Psoas muscle (tissue), 8 donors: ENCODE measurements around the gene RBM5. TPM values are rescaled to one million over a fixed set of nuclear protein-coding genes. Genes with fewer than 3 reads are reported as not detected.

Experiments used
- ATAC-seq, 4 donors: fragments of 200-7000 bp; cut with Tn5 transposase; one replicate each; pipeline ENCODE4 v1.9.1; 2020; ENCODE audit warnings: moderate library complexity in 3 of 4, mild to moderate bottlenecking in 2 of 4
- DNase-seq, 2 donors: peaks; one replicate each; pipeline ENCODE4 v3.0.0-alpha.2; 2020
- H3K27ac ChIP-seq: fragments of 200-600 bp; one replicate; pipeline ENCODE4 v1.8.0; 2022
- H3K27me3 ChIP-seq, 3 donors: fragments of 200-600 bp in 1 of 3; one replicate each; pipeline versions ENCODE4 v1.6.1 to v1.8.0; 2013 to 2022; ENCODE audit warnings: low read length in 2 of 3, mild to moderate bottlenecking in 2 of 3, moderate library complexity in 1 of 3; ENCODE audit not compliant: insufficient read depth in 3 of 3
- H3K36me3 ChIP-seq, 2 donors: fragments of 200-600 bp in 1 of 2; one replicate each; pipeline versions ENCODE4 v1.6.1 to v1.8.0; 2013 to 2022; ENCODE audit warnings: low read depth in 1 of 2, mild to moderate bottlenecking in 1 of 2, moderate library complexity in 1 of 2; ENCODE audit not compliant: insufficient read depth in 1 of 2
- H3K4me1 ChIP-seq: fragments of 200-600 bp; one replicate; pipeline ENCODE4 v1.8.0; 2022
- H3K4me3 ChIP-seq: fragments of 200-600 bp; one replicate; pipeline ENCODE4 v1.8.0; 2022; ENCODE audit warnings: mild to moderate bottlenecking
- H3K9me3 ChIP-seq: fragments of 200-600 bp; one replicate; pipeline ENCODE4 v1.8.0; 2022
- WGBS, 3 donors: extraction: QIAGEN DNeasy Blood & Tissue Kit; methylation state at CpG; one replicate each; pipeline versions ENCODE4 v1.1.6 to v1.1.7; 2013; 5-methylcytosine and 5-hydroxymethylcytosine counted together
- intact Hi-C, 2 donors: fragments of 100-400 bp; cut with DNase I; formaldehyde crosslinking; loops; one replicate each; pipeline versions ENCODE4 v1.11.0 to v1.14.2; 2022
- polyA plus RNA-seq, 3 donors: library from polyadenylated mRNA; stranded (reverse); fragments of 200-250 nt; gene quantifications; one replicate each; pipeline ENCODE4 v1.2.3, GENCODE V29; 2013
- total RNA-seq, 4 donors: library from RNA; stranded (reverse); fragmentation: NEBNext Ultra II Directional in 2 of 4; extraction: Animal tissue kit (Norgen Biotek cat#: 25700) in 2 of 4; gene quantifications; one replicate each; pipeline versions ENCODE4 v1.2.1 to v1.2.4, GENCODE V29; 2021 to 2023
- TF ChIP-seq, protein P1 (sequence below): fragments of 200-600 bp; IDR thresholded peaks from one replicate; pipeline ENCODE4 v1.8.0; 2022; ENCODE audit warnings: antibody characterized with exemption
- donor health status: healthy with polysubstance abuse.
- donor health status: DM: no; HTN: no; CAD: no; lungs with moderate emphysema.
- donor health status: Bipolar disorder and iron deficiency.
- donor health status: healthy.
- donor health status: DM: yes; HTN: yes; CAD: no.
- donor health status: DM: no; HTN: no; CAD: no.
- donor health status: DM: no; HTN: no; CAD: no.
- donor health status: DM: yes; HTN: yes; CAD: no.

The RBM5 gene
- total and polyA plus RNA-seq, 7 donors: 30.7 to 61.4 (median 35.6) TPM

- ATAC-seq (no peak), DNase-seq (no peak)
- H3K9me3 ChIP-seq: no peaks in the 10 kb centered on the region
- TF ChIP-seq, protein P1, sequence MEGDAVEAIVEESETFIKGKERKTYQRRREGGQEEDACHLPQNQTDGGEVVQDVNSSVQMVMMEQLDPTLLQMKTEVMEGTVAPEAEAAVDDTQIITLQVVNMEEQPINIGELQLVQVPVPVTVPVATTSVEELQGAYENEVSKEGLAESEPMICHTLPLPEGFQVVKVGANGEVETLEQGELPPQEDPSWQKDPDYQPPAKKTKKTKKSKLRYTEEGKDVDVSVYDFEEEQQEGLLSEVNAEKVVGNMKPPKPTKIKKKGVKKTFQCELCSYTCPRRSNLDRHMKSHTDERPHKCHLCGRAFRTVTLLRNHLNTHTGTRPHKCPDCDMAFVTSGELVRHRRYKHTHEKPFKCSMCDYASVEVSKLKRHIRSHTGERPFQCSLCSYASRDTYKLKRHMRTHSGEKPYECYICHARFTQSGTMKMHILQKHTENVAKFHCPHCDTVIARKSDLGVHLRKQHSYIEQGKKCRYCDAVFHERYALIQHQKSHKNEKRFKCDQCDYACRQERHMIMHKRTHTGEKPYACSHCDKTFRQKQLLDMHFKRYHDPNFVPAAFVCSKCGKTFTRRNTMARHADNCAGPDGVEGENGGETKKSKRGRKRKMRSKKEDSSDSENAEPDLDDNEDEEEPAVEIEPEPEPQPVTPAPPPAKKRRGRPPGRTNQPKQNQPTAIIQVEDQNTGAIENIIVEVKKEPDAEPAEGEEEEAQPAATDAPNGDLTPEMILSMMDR: no peak
- no peaks in the 10 kb centered on the region for H3K27me3 ChIP-seq
- H3K4me1 ChIP-seq: peaks cover 44% of the 10 kb centered on the region
- H3K27ac ChIP-seq: peak overlapping the region; percentile 55
- WGBS, 3 donors: 59 to 62% (median 61%) methylated on average over 6 to 7 of the region's 7 CpGs
- intact Hi-C loops: no loop called here
- H3K4me3 ChIP-seq: no peak overlapping the region
- peaks cover 0 to 9% of the 10 kb centered on the region in 2 donors for H3K36me3 ChIP-seq
Measured at GRCh38 chr3:50160561-50160983, 71.9 kb downstream of the RBM5 start.

DNA sequence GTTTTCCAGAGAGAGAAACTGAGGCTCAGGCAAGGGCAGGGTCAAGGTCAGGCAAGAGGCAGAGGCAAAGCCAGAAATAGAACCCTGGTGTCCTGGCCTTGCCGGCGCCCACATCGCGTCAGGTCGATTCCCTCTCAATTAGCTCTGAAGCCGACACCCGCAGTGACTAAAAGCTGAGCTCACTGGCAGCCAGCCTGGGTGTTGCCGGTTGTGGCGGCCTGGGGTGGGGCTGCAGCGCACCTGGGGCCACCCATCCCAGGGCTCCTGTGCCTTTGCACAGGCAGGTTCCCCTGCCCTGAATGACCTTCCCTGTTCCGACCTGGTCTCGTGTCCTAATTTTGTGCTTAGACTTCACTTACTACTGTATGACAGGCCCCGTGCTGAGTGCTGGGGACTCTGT, 72.6 kb downstream of the RBM5 start:
- TF ChIP-seq, protein P1: no peak
- 54 to 61% (median 60%) methylated on average over 13 of the region's 13 CpGs for WGBS, 3 donors
- Histone ChIP-seq H3K9me3 (no peaks in the 10 kb centered on the region), H3K27me3 (no peaks in the 10 kb centered on the region), H3K27ac (peak overlapping the region; percentile 55), H3K4me1 (peaks cover 44% of the 10 kb centered on the region), H3K4me3 (peak overlapping the region; percentile 2), H3K36me3 (peaks cover 0 to 9% of the 10 kb centered on the region in 2 donors)
- intact Hi-C loops: no loop called here
- DNase-seq: no peak
- ATAC-seq: no peak

GRCh38 chr3:50162034-50162883, 73.5 kb downstream of the RBM5 start:
- H3K4me1 ChIP-seq: peaks cover 49% of the 10 kb centered on the region
- peaks cover 0 to 9% of the 10 kb centered on the region in 2 donors for H3K36me3 ChIP-seq
- WGBS, 3 donors: 81 to 90% (median 87%) methylated on average over 5 of the region's 5 CpGs
- intact Hi-C loops: no loop called here
- no peak overlapping the region for H3K4me3 ChIP-seq
- no peak for ATAC-seq
- H3K27me3 ChIP-seq: no peaks in the 10 kb centered on the region
- peak overlapping the region; percentile 65 for H3K27ac ChIP-seq
- TF ChIP-seq, protein P1: no peak
- H3K9me3 ChIP-seq: no peaks in the 10 kb centered on the region
- no peak for DNase-seq

DNA sequence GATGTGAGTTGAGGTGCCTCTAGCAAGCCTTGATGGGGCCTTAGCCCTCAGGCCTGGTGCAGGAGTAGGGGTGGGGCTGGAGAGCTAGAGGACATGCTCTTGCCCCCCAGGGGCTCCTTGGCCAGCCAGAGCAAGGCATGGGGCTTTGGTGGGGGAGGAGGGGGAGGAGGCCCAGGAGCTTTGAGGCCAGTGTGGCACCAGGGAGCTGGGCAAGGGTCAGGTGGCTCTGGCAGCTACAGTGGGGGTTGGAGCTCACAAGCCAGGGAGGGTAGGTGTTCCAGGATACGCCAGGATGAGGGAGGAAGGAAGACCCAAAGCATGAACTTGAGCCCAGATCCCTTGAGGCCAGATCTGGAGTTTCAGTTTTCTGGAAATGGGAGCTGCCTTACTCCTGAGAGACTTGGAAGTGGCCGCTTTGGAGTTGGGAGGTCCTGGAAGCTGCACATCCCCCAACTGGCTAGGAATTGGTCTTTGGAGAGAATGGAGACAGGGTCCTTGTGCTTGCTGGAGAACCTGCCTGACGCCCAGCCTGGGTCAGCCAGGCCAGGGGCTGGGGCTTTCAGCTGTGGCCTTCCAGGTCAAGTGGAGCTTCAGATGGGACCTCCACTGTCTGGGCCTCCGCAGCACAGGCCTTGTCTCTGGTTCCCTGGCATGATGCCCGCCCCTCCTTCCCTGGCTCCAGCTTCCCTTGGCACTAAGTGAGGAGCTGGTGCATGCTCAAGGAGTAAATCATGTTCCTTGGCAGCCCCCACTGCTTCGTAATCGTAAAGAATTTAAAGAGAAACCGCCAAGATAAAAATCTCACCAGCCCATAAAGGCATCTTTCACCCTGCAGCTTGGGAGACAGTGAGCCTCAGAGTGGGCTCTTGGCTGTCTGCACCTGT, 75.1 kb downstream of the RBM5 start:
- Histone ChIP-seq H3K27me3 (no peaks in the 10 kb centered on the region), H3K36me3 (peaks cover 0 to 9% of the 10 kb centered on the region in 2 donors), H3K9me3 (no peaks in the 10 kb centered on the region), H3K4me1 (peaks cover 64% of the 10 kb centered on the region), H3K4me3 (no peak overlapping the region), H3K27ac (peak overlapping the region; percentile 69)
- TF ChIP-seq, protein P1: no peak
- intact Hi-C loops: no loop called here
- DNase-seq (peak; percentile 82 to 94), ATAC-seq (peak; percentile 76 to 88 (median 86))
- 29 to 38% (median 34%) methylated on average over 8 of the region's 8 CpGs for WGBS, 3 donors
